ENCODE results near the gene TUBA4B. TPM values are rescaled to one million over a fixed set of nuclear protein-coding genes. Genes with fewer than 3 reads are reported as not detected.

The TUBA4B gene
- total and polyA plus RNA-seq, 2 of the 4 experiments (the other 2 are of a cell fraction) = not detected

DNA sequence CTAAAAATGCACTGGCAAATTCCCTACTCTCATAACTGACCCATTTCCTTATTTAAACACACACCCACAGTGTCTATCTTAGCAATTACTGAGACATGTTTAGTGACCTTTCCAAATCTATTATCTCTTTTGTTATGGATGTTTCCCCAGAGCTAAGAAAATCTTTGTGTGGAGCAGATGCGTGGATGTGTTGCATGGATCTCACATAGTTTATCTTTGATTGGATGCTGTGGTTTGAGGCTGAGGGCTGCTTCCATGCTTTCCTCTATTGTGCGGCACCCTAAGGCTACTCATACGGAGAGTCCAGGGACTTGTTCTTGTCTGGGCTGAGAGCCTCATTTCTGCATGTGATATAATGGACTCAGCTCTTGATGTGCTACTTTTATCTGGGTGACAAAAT, 18.7 kb upstream of the TUBA4B start:
- BruUV-seq (replicated peaks) = no TSS peak
- H4K5ac ChIP-seq (ENCODE audit: low read depth, low read length) = no peak overlapping the region

More for the DNA sequence above, 18.7 kb upstream of the TUBA4B start:
- no peak overlapping the region for H2BK5ac ChIP-seq (ENCODE audit: low read depth, low read length, poor library complexity, severe bottlenecking)
- H3K4me1 ChIP-seq (ENCODE audit: control insufficient read depth, insufficient read depth, low read length) = no peaks in the 10 kb centered on the region
- dilution Hi-C loops (cut with HindIII; ENCODE audit: low sequenced_read_pairs, unreplicated experiment) = no loop called here
- no peak overlapping the region for H2BK20ac ChIP-seq (ENCODE audit: low read depth, low read length)
- no peak overlapping the region for H3K9ac ChIP-seq (ENCODE audit: low read depth, low read length)
- no peaks in the 10 kb centered on the region for H3K9me3 ChIP-seq (ENCODE audit: control insufficient read depth, insufficient read depth, low read length)
- peaks cover 52% of the 10 kb centered on the region for H3K36me3 ChIP-seq (ENCODE audit: control insufficient read depth, insufficient read depth, low read length)
- no peaks in the 10 kb centered on the region for H3K27me3 ChIP-seq (ENCODE audit: control insufficient read depth, insufficient read depth, low read length)
- CTCF ChIA-PET = interaction anchor here (0.8 kb wide), 1 partner anchor 11 kb away, joined by 3 read pairs; the partner anchor contains the start of genes GLB1L and STK16
- H3K4ac ChIP-seq (ENCODE audit: low read depth, low read length) = no peak overlapping the region
- no peaks in the 10 kb centered on the region for H4K20me1 ChIP-seq (ENCODE audit: insufficient read depth, low read length)
- POLR2A ChIA-PET (ENCODE audit: unreplicated experiment) = no interaction called here
- no peak overlapping the region for H3K27ac ChIP-seq (ENCODE audit: insufficient read depth, low read length)
- DNase-seq = no peak
- no CpG with 5 or more reads among the region's 3 CpGs for WGBS, 2 experiments (ENCODE audit: extremely low coverage in 2 of 2, insufficient read length in 1 of 2)
- no peaks in the 10 kb centered on the region for H3K9me1 ChIP-seq (ENCODE audit: insufficient read depth, low read length)
- H2AK9ac ChIP-seq (replicated peaks; ENCODE audit: low read depth, low read length, poor library complexity) = no peak overlapping the region
- no peak overlapping the region for H3K18ac ChIP-seq (ENCODE audit: low read depth, low read length)
- intact Hi-C loops (cut with micrococcal nuclease) = no loop called here
- H3K4me2 ChIP-seq (ENCODE audit: low read depth, low read length) = no peak overlapping the region
- H3K79me1 ChIP-seq (ENCODE audit: low read depth in 1 of 2, low read length in 2 of 2) = peaks cover 23 to 29% of the 10 kb centered on the region in 2 experiments
- ATAC-seq (ENCODE audit: low read depth) = no peak
- H3K4me3 ChIP-seq (ENCODE audit: insufficient read depth, low read depth, low read length) = no peak overlapping the region
- no peak overlapping the region for H3K56ac ChIP-seq (ENCODE audit: extremely low read depth, insufficient read depth, low read length)
- in situ Hi-C loops (cut with MboI; ENCODE audit: low sequenced_read_pairs) = no loop called here
- no peak overlapping the region for H4K8ac ChIP-seq (ENCODE audit: low read depth in 2 of 2, low read length in 2 of 2)
- no peak overlapping the region for H2AK5ac ChIP-seq (ENCODE audit: low read depth, low read length)
- H2AFZ ChIP-seq (replicated peaks; ENCODE audit: low read length, poor library complexity) = no peak overlapping the region
- no peak overlapping the region for H3K14ac ChIP-seq (replicated peaks; ENCODE audit: low read depth, low read length)
- no peak overlapping the region for H2BK15ac ChIP-seq (ENCODE audit: low read depth, low read length)
- no peak overlapping the region for H2BK120ac ChIP-seq (ENCODE audit: low read depth, low read length)
- no peak for TF ChIP-seq POLR2A (IDR thresholded peaks at IDR 0.05; ENCODE audit: low read depth, low read length)
- TF ChIP-seq, protein P1, sequence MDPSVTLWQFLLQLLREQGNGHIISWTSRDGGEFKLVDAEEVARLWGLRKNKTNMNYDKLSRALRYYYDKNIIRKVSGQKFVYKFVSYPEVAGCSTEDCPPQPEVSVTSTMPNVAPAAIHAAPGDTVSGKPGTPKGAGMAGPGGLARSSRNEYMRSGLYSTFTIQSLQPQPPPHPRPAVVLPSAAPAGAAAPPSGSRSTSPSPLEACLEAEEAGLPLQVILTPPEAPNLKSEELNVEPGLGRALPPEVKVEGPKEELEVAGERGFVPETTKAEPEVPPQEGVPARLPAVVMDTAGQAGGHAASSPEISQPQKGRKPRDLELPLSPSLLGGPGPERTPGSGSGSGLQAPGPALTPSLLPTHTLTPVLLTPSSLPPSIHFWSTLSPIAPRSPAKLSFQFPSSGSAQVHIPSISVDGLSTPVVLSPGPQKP (IDR thresholded peaks at IDR 0.05; ENCODE audit: borderline replicate concordance, low read depth, low read length) = no peak
- no peak for TF ChIP-seq MAZ (IDR thresholded peaks at IDR 0.05; ENCODE audit: borderline replicate concordance, low read depth, low read length)
- TF ChIP-seq RFX5 (IDR thresholded peaks at IDR 0.05; ENCODE audit: low read depth, low read length) = no peak
- no peak for TF ChIP-seq CHD1 (IDR thresholded peaks at IDR 0.05; ENCODE audit: low read depth, low read length)
- TF ChIP-seq BHLHE40 (IDR thresholded peaks at IDR 0.05; ENCODE audit: low read depth, low read length) = no peak
- no peak overlapping the region for H4K91ac ChIP-seq (ENCODE audit: insufficient read depth, low read depth, low read length)
- no peak overlapping the region for H3K23ac ChIP-seq (ENCODE audit: low read depth, low read length)
